NCI-H748 treated with DMSO at 0.1 percent for 48 hours (cell line): Measurements from ENCODE around the gene WNT10A.
"Not testable (repeated sequence)": the region's sequence is repeated elsewhere in the genome, so short reads cannot be mapped to it uniquely, and the experiment has no call there.

Experiments used
- DNase-seq: peaks from one replicate; lab custom pipeline; 2025; lab: John Stamatoyannopoulos, UW

Gene WNT10A

DNA sequence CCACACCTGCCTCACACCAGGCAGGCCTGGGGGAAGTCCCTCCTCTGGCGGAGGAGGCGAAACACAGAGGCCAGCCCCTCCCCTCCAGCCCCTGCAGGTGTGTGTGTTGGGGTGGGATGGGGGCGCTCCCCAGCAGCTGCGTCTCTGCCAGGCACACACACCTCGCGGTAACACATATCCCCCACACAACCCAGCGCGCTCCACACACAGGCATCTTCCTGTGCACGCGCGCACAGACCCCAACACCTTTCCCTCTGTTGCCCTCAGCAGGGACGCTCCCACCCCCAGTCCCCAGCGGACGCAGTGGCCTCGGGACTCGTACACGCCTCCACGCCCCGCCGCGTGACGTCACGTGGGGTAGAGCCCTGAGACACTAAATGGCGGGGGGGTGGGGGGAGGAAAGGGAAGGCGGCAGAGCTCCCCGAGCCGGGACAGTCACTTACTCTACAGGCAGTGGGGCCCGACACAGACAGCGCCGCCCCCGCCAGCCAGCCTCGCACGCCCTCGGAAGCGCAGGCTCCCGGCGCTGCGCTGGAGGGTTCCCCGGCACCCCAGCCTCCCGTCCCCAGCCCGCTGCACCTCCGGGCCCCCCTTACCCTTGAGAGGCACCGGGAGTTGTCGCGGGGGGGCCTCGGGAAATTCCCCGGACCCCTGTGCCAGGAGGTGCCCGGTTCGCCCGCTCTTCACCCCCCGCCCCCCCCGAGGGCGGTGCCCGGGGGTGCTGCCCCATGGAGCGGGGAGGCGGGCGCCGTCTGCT lies at the start of gene WNT10A:
WNT10A (plus strand) TSS at position 751 of the 757 bp plus-strand sequence. CDS start 144 bp downstream, outside the sequence.
- DNase-seq: no peak

DNA sequence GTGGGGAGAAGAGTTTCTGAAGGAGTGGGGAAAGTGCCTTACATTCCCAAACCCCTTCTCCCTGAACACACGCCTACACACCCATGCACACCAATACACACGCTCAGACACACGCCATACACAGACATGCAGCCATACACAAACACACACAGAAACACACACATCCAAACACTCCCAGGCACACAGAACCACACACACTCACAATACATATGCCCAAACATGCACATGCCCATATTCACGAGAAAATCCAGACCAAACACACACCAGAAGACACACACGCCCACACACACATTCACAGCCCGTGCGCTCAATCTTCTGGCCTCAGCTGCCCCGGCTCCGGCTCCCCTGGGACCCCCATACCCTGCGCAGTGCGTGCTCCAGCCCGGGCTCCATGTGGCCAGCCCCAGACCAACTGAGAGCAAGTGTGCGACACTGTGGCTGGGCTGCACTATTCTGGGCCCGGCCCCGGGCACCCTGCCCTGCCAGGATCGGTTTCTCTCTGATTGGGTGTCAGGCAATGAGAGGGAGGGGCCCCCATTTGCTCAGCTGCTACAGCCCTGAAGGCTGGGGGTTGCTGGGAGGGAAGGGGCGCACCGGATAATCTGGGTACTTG lies 49.2 kb upstream of the WNT10A start, which contains the start of gene PRKAG3:
PRKAG3 (minus strand) TSS at position 426 of the 613 bp plus-strand sequence.
- no peak for DNase-seq

DNA sequence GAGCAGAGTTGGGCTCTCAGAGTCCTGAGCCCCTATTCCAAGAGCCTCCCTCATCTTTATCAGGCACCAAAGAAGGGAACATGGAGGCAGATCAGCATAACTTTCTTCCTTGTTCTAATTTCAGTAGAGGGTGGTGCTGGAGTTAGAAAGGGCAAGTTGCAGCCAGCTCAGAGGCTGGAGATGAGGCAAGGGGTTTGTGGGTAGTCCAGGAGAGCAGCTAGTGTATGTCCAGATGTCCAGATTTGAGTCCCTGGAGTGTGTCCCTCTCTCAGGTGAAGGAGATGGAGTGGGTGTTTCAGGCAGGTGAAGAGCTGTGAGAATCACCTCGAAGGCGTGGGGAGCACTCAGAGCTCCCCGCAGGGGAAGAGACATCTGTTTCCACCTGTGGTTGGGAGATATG lies 48.6 kb upstream of the WNT10A start:
- no peak for DNase-seq

DNA sequence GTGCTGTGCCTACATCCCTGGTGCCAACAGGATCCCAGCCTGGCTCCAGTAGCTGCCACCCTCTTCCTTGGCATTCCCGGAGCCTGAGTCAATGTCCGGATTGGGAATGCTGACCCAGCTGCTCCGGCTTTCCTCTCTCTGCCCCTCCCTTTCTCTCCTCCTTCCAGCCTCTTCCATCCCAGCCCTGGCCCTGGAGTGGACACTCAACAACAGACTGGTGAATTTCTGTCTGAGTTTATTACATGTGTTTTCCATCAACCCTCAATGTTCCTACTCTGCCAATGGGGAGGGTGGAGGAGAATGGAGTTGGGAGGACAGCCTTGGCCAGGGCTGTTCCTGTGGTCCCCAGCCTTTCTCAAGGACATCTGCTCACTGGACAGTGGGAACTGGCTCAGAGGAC lies 48.1 kb upstream of the WNT10A start:
- DNase-seq: no peak

DNA sequence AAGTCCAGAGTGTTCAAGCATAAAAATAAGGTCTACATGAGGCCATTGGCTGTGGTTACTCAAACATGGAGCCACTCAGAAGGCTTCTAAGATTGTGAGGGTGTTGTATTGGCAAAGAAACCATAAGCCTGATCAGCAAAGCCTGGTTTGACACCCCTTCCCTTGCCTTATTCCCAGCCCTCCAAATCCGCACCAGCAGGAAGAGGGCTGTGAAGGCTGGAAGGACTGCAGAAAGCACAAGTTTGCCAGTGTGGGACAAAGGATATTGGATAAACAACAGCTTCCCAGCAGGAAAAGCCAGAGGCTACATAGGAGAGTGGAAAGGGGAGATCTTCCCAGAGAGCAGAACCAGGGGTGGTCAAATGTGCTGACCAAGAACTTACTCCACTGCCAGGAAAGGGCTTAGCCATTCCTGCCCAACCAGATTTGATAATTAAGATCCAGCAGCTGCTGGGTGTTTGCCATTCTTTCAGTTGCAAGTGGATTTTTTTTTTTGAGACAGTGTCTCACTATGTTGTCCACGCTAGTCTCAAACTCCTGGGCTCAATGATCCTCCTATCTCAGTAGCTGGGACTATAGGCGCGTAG lies 47.5 kb upstream of the WNT10A start:
- no peak for DNase-seq

DNA sequence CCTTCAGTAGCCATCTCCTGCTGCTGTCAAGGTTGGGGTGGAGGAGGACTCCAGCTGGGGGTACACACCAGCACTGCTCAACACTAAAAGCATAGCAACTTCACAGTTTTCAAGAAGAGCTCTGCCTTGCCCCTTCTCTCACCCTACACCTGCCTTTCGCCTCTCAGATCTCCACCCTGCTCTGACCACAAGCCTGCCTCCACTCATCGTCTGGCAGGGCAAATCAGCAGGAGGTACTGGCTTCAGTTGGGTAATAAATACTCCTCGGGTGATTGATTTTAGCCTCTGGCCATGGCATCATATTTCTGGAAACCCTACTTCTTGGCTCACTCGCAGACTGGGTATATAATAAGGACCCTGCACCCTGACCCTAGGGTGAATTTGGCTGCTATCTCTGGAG lies 46.0 kb upstream of the WNT10A start:
- no peak for DNase-seq

DNA sequence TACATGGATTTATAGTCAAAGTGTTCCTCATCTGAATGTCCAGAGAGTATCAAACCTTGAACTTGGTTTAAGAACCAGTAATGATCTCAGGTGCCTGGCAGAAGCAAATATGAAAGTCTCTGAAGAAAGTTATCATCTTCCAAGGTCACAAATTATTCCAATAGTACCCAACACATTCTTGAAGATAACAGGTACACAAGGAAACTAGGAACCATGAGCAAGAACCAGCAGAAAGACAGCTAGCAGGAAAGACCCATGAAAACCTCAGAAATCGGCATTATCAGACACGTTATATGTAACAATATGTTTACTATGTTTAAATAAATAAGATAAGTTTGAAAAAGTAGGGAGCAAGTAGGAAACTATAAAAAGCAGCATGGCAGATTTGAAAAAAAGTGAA lies 43.2 kb upstream of the WNT10A start:
- DNase-seq: no peak

DNA sequence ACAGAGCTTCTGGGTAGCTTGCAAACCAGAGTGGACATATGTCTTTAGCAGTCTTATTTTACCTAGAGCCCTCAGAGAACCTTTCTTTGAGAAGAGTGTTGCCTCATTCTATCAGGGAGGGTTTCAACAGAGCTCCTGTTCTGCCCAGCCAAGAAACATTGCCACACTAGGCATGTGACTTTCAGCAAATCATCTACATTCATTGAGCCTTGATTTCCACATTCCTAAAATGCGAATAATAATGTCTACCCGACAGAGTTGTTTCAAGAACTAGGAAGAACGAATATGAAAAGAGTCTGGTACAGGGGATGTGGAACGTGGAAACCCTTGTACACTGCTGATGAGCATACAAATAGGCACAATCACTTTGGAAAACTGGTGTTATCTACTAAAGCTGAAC lies 41.2 kb upstream of the WNT10A start:
- no peak for DNase-seq

DNA sequence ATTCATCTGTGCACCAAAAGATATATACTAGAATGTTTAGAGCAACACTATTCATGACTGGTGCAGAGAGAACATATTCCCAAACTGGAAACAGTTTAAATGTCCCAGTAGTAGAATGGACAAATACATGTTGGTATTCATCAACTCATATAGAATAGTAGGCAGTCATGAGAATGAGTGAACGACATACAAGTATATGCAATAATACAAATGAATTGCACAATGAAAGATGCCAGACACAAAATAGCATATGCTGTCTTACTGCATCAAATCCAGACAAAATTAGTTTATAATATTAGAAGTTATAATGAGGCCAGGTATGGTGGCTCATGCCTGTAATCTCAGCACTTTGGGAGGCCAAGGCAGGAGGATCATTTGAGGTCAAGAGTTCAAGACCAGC lies 40.8 kb upstream of the WNT10A start:
- DNase-seq: no peak

DNA sequence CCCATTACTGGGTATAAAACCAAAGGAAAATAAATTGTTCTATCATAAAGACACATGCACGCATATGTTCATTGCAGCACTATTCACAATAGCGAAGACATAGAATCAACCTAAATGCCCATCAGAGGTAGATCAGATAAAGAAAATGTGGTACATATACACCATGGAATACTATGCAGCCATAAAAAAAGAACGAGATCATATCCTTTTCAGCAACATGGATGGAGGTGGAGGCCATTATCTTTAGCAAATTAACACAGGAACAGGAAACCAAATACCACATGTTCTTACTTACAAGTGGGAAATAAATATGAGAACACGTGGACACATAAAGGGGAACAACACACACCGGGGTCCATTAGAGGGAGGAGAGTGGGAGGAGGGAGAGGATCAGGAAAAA lies 36.3 kb upstream of the WNT10A start:
- DNase-seq: not testable (repeated sequence)

DNA sequence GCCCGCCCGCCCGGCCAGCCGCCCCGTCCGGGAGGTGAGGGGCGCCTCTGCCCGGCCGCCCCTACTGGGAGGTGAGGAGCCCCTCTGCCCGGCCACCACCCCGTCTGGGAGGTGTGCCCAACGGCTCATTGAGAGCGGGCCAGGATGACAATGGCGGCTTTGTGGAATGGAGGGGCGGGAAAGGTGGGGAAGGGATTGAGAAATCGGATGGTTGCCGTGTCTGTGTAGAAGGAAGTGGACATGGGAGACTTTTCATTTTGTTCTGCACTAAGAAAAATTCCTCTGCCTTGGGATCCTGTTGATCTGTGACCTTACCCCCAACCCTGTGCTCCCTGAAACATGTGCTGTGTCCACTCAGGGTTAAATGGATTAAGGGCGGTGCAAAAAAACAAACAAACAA lies 33.7 kb upstream of the WNT10A start:
- not testable (repeated sequence) for DNase-seq

DNA sequence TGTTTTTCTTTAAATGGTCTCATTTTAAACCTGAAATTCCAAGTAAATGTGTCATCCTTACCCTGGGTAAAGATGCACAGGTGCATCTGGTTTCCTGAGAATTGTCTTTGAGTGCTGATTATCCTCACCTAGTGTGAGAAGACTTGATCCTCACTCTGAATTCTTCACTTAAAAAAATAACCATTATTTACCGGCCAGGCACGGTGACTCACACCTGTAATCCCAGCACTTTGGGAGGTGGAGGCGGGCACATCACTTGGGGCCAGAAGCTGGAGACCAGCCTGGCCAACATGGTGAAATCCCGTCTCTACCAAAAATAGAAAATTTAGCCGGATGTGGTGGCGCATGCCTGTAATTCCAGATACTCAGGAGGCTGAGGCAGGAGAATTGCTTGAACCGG lies 30.9 kb upstream of the WNT10A start:
- DNase-seq: no peak

DNA sequence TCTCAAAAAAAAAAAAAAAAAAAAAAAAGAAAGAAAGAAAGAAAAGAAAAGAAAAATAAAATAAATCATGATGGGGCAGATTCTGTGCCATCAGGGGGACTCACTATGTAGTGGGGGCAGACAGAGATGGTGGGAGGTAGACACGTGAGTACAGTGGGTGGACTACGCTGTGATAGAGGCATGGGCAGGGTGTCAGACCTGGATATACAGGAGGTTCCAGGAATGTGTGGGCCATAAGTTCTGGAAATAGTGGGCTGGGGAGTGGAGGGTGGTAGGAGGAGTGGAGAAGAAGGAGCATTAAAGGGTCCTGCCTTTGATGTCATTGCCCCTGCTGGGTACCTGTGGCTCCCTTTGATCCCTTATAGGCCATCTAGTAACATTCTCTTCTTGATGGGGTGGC lies 29.9 kb upstream of the WNT10A start:
- DNase-seq: no peak

DNA sequence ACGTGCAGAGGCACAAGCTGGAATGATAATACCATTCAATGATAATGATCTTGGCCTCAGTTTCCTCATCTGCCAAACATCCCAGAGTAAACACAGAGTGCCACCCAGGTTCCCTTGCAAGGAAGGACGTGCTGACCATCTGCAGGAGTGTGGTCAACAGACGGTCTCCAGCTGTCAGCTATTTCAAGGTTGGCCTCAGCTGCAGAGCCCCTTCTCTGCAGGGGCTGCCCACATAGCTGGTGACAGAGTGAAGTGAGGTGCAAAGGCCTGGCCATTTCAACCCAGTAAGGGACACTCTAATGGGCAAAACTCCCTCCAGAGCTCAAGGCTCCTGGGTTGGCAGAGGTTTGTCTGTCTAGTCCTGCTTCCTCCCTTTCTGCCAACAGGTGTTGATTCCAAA lies 29.4 kb upstream of the WNT10A start:
- DNase-seq: no peak

DNA sequence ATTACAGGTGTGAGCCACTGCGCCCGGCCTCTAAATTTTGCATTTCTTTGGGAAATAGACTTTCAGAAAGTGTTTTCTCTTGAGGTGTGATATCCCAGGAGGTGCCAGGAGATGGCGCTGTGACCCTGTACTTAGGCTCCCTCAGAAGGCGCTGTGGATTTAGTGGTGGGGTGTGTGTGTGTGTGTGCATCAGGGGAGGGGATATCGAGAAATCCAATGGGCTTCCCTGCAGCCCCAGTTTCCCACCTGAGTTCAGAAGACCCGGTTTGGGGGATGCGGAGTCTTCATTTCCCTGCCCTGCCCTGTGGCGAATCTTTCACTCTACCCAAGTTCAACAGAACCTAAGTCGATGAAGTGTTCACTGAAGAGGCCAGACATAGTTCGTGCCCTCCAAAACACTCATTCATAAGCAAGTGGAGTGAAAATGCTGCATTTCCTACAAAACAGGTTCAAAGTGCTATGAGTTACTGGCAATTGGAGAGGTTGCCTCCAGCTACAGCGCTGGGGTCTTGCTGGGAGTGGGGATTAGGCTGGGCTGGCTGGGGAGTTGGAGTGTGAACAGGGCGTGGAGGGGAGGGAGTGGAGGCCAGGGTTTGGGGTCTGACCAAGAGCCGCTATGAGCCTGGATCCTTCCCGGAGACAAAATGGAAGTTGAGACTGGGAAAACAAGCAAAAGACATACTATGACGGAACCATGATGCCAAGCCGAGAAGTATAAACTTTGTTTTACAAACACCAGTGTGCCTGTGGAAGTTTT lies 27.6 kb upstream of the WNT10A start:
- DNase-seq: peak; percentile 52

DNA sequence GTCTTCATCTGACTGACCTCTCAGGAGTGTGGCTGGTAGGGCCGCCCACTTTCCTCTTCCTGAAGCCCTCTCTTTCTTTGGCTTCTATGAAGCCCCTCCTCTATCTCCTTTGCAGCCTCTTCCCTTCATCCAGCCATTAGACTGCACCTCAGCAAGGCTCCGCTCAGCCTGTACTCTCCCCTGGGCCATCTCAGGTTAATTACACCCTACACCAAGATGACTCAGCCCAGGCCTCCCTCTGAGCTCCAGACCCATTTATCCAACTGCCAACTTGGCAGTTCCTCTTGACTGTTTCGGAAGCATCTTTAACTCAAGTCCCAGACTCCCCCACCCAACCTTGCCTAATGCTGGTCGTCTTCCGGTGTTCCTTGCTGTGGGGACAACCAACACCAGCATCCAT lies 26.9 kb upstream of the WNT10A start:
- no peak for DNase-seq

DNA sequence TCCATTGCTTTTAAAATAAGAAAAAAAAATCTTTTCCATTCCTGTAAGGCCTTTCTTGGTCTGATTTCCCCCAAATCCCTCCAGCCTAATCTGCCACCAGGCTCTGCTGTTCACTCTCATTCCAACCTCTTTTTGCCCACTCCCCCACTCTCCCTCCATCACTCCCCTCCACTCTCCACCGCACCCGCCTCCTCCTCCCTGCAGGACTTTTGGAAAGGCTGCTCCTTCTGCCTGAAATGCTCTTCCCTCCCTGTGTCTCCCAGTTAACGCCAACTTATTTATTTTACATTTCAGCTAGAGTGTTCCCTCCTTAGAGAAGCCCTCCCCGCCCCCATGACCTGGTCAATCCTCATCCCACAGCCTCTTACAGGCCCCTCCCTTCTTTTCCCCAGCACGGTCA lies 25.8 kb upstream of the WNT10A start:
- no peak for DNase-seq

DNA sequence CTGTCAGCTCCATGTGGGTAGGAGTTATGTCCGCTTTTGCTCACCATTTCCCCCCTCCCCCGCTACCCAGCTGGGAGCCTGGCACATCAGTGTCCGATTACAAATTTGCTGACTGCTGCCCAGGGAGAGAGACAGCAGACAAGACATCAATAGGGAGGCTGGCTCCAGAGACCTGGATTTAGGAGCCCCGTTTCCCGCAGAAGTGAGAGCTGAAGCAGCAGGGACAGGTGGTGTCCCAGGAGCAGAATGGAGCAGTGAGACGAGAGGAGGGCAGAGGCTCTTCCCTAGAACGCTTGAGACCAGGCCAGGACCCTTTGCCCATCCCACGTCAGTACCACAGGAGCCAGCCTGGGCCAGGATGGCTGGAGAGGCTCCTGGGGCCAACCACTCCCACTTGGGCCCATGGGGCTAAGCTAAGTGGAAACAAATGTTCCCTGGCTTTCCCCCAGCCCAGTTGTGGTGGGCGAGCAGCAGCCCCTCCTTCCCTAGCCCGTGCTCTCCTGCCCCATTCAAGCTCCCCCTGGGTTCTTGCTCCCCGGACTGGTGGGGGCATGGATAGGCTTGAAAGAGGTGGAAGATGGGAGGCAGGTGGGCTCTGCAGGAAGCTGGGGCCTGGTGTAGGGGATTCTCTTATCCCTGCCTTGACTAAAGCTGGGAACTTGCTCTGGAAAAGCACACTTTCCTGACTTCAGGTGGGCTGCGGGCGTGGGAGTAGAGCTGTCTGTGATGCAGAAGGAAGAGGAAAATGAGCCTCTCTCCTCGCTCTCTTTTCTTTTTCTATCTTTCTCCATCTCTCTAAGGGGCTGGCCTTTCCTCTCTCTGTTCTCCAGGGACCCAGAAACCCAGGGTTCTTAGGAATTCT lies 25.1 kb upstream of the WNT10A start:
- no peak for DNase-seq

DNA sequence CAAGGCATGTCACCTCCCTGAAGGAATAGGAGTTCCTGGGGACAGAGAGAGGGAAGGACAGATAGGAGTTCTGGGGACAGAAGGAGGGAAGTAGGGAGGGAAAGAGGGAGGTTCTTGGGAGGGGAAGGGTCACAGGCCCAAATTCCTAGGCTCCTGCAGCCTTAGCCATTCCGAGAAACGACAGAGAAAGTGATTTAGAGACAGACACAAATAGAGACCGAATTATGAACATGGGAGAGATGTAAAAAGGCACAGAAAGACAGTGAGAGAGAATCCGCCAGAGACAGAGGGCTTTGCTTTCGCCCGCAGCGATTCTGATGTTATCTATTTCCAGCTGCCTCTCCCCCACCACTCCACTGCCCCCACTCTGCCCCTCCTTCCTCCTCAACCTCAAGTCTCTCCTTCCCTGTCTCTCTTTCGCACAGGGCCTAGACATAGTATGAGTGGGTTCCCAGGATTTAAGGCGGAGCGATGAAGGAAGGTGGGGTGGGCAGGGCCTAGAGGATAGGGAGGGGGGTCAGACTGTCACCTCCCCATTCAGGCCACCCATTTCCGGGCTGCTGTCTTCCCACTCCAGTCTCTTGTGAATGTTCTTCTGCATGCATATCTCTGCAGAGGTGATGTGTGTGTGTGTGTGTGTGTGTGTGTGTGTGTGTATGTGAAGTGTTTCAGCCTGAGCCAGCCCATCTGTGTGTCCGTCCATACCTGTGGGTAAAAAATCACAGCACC lies 24.3 kb upstream of the WNT10A start:
- no peak for DNase-seq

DNA sequence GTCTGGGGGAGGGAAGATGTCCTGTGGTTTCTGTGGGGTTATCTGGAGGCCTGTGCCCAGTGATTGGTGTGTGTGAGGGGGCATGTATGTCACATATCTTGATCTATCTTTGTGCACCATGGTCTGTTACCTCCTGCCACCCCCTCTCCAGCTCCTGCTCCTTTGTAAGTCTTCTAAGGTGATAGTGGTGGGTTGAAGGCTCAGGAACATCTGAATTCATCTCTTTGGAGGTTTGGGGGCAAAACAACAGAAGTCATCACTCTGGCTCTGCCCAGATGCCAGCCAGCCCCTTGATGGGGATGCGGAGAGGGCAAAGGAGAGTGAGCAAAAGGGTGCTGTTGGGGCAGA lies 23.8 kb upstream of the WNT10A start:
- no peak for DNase-seq
